RPMI8226 (cell line): ENCODE results near the gene GATAD2B.
"Not testable (repeated sequence)": the region's sequence is repeated elsewhere in the genome, so short reads cannot be mapped to it uniquely, and the experiment has no call there.

Experiments
- DNase-seq: peaks from one replicate; pipeline ENCODE4 v3.0.0-alpha.2; 2015

Gene GATAD2B

DNA sequence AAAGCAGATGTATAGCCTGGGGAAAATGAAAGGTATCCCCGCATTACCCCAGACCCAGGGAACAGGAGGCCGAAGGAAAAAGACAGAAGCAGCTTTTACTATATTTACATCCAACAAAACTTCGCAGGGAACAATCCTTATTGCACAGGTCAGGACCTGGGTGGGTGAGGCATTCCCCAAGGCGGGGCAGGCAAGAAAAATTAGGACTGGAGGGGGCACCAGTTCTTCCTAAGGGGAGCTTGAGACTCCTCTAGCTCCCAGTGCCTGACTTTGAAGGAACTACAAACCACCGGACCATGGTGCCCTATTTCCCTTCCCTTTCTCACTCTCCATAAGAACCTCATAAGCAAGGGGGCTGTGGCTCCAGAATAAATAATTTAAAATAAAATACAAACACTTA, 6.7 kb upstream of the GATAD2B start:
- no peak for DNase-seq

DNA sequence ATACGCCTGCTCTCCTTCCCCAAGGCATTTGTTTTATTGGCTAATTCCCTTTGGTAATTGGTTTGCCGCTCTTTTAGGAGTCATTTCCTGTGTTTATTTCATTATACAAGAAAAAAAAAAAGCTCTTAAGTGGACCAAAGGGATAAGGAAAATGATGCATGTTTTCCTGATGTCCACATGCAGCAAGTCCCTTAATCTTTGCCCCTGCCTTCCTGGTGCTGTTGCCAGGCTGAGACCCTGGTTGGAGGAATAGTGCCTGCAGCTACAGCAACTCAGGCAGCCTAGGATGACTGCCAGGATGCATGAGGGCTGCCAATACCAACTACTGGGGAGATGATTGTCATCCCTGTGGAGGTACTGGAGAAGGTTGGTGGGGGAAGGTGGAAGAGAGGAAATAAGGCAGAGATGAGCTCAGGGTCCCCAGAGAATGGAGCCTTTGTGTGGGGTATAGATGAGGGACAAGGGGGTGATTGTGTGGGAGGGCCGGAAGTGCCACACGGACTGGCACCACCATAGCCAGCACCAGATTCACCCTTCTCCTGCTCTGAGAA, 6.1 kb upstream of the GATAD2B start:
- no peak for DNase-seq

DNA sequence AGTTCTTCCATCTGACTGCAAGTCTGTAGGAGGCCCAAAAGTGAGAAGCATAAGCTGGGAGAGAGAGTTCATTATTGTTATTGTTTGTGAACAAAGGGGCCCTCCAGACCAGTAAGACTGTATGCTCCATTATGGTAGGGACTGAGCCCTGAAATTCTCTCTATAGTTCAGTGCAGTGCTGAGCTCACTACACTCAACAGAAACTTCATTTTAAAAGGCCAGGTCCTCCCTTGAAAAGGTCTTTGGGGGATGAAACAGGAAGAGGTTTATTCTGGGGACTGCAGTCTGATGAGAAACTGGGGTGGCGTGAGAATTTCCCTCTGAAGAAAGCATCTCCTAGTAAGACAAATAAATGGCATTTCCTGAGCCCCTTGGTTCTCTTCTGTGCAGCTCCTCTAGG, 5.5 kb upstream of the GATAD2B start:
- no peak for DNase-seq

DNA sequence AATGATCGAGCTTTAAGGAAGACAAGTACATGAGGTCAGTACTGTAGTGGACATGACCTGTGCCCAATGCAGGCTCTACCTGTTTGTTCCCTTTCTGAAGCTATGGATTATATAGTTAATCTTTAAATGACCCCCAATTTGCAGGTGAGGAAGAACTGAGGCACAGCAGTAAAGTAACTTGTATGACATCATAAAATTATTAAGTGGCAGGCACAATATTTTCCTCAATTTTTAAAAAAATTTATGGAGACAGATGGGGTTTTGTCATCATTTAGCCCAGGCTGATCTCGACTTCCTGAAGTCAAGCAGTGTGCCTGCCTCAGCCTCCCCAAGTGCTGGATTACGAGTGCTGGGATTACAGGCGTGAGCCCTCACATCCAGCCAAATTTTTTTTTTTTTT, 3.6 kb upstream of the GATAD2B start:
- DNase-seq, result no peak

DNA sequence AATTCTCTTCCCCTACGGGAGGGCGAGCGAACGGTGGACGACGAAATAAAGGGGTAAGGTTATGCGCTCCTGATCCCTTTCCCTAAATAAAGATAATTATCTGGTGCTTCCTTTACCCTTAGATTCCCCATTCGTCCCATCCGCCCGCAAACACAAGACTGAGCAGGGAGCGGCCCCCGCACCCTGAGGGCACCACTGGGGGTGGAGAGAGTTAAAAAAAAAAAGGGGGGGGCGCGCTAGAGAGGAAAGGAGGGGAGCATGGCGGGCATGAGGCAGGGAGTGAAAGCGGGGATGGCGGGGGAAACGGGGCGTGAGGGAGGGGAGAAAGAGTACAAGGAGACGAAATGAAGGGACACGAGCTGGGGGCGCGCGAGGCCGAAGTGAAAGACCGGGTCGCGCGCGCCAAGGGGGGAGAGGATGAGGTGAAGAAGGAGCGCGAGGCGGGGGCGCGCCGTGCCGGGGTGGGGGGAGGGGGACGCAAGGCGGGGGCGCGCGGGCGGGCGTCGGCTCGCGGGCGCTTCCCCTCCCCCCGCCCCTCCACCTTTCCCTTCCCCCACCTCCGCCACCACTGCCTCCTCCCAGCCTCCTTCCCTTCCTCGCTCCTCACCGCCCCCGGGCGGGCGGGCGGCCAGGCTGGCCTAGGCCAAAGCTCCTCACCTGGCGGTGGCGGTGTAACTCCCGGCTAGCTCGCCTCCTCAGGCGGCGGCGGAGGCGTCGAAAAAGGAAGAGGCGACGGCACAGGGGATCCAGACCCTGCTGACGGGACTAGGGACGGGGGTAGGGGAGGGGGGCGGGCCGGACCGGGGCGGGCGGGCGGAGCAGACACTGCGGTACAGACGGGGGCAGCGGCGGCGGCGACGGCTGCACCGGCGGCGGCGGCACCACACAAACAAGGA, 448 bp downstream of the GATAD2B start:
- peak; percentile 93 for DNase-seq

DNA sequence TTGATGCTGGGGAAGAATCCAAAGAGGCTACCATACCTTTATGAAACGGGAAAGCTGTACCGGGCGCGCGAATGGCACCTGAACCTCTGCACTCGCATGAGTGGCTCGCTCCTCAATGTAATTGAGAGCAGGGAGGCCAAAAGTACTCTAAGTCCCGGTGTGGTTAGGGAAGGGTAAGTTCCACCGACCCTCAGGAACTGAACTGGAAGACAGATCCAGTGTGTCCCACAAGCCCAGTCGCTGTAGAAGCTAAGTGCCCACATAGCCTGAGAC, 1.0 kb downstream of the GATAD2B start:
- no peak for DNase-seq

DNA sequence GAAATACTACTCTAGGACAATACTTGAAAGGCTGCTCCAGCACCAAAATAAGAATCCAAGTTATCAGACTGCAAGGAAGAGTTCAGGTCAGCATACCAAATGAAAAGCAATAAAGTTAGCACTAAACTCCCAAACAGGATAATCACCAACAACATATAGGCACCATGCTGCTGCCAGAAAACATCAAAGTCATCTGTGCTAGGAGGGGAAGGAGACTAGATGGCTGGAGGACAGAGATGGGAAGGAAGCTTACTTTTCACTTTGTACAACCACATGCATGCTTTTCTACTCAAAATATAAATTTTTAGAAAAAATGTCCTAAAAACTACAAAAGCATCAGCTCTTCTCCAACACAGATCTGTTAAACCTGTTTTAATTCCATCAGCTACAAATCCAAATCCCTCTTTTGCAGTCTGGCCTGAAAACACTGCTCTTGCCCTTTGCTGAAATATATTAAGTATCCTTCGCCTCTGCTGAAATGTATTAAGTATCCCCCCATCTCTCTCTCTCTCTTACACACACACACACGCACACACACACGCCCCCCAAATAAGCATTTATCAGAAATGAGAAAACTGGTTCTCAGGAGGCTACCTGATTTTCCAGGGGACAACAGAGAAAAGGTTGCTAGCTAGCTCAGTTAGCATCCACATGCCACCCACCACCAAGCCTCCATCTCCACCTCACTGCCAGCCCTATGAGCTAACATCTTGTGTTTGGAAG, 1.5 kb downstream of the GATAD2B start:
- no peak for DNase-seq

DNA sequence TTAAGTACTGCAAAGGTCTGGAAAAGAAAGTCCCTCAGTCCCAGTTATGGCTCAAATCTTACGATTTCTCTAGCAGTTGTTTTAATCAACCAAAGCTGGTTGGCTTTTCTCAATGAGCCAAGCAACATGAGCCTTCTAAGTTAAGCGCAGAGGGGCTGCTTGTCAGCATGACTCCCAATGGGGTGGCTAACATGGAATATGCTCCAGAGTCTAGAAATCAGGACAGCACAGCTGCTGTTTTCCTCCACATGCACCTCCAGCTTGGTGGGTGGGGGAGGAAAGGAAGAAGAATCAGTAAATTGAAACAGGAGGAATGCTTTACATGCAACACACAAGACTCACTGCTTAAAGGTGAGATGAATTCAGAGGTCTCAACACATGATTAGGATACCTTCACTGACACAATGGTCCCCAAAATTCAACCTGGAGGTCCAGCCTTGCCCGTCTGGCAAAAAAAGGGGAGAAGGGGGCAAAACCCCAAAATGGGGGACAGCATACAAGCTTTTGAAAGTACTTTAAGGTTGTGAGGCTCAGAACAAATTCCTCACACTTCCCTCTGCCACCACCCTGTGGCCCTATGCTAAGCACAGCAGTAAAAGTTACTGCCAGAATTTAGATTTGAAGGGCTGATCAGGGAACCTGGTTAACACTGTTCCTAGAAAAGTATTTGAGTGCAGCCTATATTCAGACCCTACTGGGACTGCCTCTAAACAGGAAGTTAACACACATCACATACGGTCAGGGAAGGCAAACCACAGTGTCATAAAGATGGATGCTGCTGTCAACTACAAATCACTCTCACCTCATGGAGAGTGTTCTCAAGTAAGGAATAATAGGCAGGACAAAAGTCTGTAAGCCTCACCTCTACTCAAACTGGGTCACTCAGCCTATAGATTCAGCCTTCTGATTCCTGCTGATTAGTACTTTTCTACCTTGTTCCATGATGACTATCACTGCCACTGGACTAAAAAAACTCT, 2.6 kb downstream of the GATAD2B start:
- peak; percentile 49 for DNase-seq

DNA sequence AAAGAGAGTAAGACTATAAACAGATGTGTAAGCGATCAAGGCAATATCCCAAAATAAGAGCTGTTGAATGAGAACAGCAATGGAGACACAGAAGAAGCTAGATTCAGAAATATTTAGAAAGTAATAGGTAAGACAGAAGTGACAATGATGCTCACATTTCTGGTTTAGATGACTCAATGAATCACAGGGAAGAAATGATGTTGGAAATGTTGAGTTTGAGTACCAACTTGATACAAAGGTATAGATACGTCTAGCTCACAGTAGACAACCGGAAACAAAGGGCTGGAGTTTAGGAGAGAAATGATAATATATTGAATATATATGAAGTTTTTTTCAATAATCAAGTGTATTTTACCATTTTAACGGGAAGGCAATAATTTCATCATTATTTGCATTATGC, 6.5 kb downstream of the GATAD2B start:
- DNase-seq, result no peak

DNA sequence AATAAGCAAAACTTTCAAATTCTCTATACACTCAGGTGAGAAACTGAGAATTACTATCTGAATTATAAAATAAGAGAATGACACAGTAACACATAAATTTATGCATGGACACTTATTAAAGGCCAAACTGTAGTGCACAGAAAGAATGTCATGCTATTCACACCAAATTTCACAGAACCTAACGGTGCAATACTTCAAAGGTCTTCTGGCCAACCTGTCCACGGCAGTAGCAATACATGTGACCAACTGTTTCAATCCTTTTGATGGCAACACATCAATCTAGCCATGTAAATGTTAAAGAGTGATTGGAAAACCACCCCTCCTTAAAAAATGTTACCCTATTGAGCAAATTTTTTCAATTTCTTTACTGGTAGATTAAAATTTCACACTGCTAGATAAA, 10.4 kb downstream of the GATAD2B start:
- DNase-seq, result no peak

DNA sequence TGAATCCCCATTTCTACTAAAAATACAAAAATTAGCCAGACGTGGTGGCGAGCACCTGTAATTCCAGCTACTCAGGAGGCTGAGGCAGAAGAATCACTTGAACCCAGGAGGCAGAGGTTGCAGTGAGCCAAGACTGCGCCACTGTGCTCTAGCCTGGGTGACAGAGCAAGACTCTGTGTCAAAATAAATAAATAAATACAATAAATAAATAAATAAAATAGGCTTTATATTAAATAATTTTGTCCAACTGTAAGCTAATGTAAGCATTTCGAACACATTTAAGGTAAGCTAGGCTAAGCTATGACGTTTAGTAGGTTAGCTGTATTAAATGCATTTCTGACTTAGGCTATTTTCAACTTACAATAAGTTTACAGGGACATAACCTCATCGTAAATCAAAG, 12.2 kb downstream of the GATAD2B start:
- DNase-seq, result not testable (repeated sequence)

DNA sequence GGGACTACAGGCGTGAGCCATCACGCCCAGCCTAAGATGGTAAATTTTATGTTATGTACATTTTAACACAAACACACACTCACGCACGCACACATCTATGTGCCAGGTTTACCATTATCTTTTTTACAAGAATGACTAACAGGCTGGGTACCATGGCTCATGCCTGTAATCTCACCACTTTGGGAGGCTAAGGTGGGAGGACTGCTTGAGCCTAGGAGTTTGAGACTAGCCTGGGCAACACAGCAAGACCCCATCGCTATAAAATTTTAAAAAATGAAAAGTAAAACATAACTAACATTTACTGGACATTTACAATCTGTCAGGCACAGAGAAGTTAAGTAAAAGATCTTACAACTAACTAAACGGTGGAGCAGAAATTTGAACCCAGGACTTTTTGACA, 14.7 kb downstream of the GATAD2B start:
- DNase-seq, result no peak

DNA sequence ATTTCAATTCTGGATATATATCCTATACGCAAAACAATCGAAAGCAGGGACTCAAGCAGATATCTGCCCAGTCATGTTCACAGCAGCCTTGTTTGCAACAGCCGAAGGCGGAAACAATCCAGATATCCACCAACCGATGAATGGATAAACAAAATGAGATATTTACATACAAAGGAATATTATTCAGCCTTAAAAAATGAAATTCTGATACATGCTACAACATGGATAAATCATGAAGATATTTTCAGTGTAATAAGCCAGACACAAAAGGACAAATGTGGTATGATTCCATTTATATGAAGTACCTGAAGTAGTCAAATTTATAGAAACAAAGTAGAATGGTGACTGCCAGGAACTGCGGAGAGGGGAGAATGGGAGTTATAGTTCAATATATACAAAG, 15.6 kb downstream of the GATAD2B start:
- no peak for DNase-seq

DNA sequence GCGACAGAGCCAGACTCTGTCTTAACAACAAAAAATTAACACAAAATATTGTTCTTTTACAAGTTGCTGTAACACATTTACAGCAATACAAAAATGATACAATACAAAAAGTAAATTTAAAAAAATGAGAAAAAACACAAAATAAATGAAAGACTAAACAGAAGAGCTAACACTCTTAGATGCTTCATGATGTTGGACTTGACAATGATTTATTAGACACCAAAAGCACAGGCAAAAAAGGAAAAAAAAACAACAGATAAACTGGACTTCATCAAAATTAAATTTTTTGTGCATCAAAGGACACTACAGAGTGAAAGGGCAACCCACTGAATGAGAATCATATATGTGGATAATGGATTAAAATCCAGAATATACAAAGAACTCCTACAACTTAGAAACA, 16.4 kb downstream of the GATAD2B start:
- DNase-seq, result no peak

DNA sequence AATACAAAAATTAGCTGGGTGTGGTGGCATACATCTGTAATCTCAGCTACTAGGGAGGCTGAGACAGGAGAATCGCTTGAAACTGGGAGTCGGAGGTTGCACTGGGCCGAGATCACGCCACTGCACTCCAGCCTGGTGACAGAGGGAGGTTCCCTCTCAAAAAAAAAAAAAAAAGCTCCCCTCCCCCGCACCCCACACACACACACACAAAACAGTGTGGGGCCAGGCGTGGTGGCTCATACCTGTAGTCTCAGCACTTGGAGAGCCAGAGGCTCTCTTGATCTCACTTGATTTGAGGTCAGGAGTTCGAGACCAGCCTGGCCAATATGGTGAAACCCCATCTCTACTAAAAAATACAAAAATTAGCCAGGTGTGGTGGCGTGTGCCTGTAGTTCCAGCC, 16.9 kb downstream of the GATAD2B start:
- not testable (repeated sequence) for DNase-seq

DNA sequence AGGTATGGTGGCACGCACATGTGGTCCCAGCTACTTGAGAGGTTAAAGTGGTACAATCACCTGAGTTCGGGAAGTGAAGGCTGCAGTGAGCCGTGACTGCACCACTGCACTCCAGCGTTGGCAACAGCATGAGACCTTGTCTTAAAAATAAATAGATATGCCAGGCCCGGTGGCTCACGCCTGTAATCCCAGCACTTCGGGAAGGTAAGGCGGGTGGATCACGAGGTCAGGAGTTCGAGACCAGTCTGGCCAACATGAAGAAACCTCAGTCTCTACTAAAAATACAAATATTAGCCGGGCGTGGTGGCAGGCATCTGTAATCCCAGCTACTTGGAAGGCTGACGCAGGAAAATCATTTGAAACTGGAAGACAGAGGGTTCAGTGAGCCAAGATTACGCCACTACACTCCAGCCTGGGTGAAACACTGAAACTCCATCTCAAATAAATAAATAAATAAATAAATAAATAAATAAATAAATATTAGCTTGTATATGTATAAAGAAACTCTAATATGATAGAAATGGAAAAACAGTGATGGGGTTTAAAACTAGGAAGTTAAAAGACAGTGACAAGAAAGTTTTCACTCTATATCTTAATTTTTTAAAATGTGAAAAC, 18.8 kb downstream of the GATAD2B start:
- no peak for DNase-seq

DNA sequence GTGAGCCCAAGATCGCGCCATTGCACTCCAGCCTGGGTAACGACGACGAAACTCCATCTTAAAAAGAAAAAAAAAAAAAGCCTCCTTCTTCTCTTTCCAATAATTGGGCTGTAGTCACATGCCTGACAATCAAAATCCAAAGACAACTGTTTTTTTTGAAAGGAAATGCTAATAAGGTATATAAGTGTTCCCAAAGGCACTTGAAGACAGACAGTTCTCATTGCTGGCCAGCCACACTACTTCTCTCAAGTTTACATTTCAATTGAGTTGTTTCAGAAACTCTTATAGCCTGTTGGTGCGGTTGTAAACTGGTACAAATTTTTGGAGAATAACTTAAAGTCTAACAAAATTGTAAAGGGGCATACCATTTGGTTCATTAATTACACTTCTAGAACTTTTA, 23.3 kb downstream of the GATAD2B start:
- no peak for DNase-seq

DNA sequence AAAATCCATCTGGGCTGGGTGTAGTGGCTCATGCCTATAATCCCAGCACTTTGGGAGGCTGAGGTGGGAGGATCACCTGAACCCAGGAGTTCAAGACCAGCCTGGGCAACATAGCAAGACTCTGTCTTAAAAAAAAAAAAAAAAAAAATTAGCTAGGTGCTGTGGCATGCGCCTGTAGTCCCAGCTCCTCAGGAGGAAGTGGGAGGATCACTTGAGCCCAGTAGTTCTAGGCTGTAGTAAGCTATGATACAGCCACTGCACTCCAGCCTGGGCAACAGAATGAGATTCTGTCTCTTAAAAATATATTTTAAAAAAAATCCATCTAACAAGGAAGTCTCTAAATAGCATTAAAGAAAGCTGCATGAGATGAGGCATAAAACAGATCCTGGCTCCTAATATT, 26.9 kb downstream of the GATAD2B start:
- DNase-seq, result not testable (repeated sequence)

DNA sequence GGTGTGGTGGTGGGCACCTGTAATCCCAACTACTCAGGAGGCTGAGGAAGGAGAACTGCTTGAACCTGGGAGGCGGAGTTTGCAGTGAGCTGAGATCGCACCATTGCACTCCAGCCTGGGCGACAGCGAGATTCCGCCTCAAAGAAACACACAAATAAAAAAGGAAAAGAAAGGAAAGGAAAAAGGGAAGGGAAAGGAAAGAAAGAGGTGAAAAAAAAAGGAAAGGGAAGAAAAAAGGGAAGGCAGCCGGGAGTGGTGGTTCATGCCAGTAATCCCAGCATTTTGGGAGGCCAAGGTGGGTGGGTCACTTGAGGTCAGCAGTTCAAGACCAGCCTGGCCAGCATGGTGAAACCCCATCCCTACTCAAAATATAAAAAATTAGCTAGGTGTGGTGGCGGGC, 31.7 kb downstream of the GATAD2B start:
- not testable (repeated sequence) for DNase-seq

DNA sequence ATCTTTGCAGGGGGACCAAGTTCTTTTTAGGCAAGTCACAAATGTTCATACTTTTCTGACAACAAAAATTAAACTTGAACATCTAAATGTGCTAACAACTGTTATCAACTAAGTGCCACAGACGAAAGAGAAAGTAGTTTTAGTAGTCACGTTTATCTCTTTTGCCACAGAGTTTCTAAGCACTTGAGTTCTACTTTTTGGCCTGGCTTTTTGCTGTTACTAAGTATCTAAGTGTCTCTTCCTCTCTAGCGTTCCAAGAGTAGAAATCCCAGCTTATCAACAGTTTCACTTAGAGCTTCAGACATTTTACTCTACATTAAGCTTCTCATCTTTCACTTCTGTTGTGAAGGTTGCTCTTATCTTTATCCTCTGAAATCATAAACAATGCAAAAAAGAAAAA, 34.2 kb downstream of the GATAD2B start:
- no peak for DNase-seq

DNA sequence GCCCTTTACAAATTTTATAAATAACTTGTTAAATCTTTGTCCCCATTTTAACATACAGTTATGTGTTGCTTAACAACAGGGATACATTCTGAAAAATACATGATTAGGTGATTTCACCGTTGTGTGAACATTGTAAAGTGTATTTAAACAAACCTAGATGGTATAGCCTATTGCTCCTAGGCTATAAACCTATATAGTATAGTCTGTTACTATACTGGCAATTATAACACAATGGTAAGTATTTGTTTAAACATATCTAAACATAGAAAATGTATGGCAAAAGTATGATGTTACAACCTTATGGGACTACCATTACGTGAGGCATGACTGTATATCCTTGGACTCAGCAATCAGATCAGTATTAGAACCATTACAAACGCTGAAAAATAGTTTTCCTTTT, 36.6 kb downstream of the GATAD2B start:
- no peak for DNase-seq

DNA sequence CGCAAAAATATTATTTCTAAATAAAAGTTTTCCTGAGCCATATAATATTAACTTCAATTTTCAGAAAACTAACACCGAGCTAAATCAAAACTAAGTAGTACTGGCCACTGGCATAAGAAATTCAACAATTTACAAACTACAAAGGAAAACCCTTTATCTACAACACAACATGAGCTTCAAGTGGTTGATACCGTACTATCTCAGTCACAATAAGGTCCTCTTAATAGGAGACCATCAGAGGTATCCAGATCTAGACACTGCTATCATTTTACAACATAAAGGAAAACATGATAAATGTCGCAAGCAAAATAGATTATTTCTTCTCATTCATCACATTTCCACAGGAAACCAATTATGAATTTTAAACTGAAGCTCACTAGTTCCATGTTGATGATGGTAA, 39.5 kb downstream of the GATAD2B start:
- DNase-seq, result no peak
